B cell (primary cell): ENCODE measurements around the gene PAX4.

Experiments used
- CTCF ChIP-seq: fragments of 200-600 bp; IDR thresholded peaks from one replicate; pipeline ENCODE4 v1.8.0; 2022; ENCODE audit warnings: antibody characterized with exemption, mild to moderate bottlenecking
- EZH2 ChIP-seq: IDR thresholded peaks from 2 replicates; pipeline ENCODE4 v1.6.1; 2012; ENCODE audit warnings: borderline replicate concordance, low read depth, mild to moderate bottlenecking, moderate library complexity, low read length; ENCODE audit not compliant: insufficient read depth, poor library complexity, severe bottlenecking

GRCh38 chr7:127609297-127609696 lies 8.6 kb downstream of the PAX4 start:
- no peak for TF ChIP-seq CTCF
- TF ChIP-seq EZH2: no peak
